ENCODE measurements around the gene FYTTD1.
A peak's percentile ranks its signal among the peaks of the same experiment; 100 is the strongest.
"Not testable (repeated sequence)": the region's sequence is repeated elsewhere in the genome, so short reads cannot be mapped to it uniquely, and the experiment has no call there.

Gene FYTTD1

GRCh38 chr3:197749601-197750395 lies at the start of gene FYTTD1:
FYTTD1 (plus strand) TSS chr3:197749883; CDS start chr3:197749972, 89 bp downstream.
- H3K27ac ChIP-seq, result peak within 1 kb of the TSS; percentile 87
- peak; percentile 74 for TF ChIP-seq CTCF (IDR thresholded peaks at IDR 0.05)
- TF ChIP-seq ZFX (IDR thresholded peaks at IDR 0.05; ENCODE audit: borderline replicate concordance), result no peak

GRCh38 chr3:197700095-197700494 lies 49.6 kb upstream of the FYTTD1 start:
- TF ChIP-seq ZFX (IDR thresholded peaks at IDR 0.05; ENCODE audit: borderline replicate concordance), result no peak
- TF ChIP-seq CTCF (IDR thresholded peaks at IDR 0.05), result no peak
- no peak overlapping the region for H3K27ac ChIP-seq

GRCh38 chr3:197701841-197702240 lies 47.8 kb upstream of the FYTTD1 start:
- H3K27ac ChIP-seq, result no peak overlapping the region
- no peak for TF ChIP-seq ZFX (IDR thresholded peaks at IDR 0.05; ENCODE audit: borderline replicate concordance)
- TF ChIP-seq CTCF (IDR thresholded peaks at IDR 0.05), result no peak

GRCh38 chr3:197706658-197707057 lies 43.0 kb upstream of the FYTTD1 start:
- no peak overlapping the region for H3K27ac ChIP-seq
- no peak for TF ChIP-seq CTCF (IDR thresholded peaks at IDR 0.05)

- no peak for TF ChIP-seq ZFX (IDR thresholded peaks at IDR 0.05; ENCODE audit: borderline replicate concordance)
- TF ChIP-seq CTCF (IDR thresholded peaks at IDR 0.05), result no peak
- H3K27ac ChIP-seq, result no peak overlapping the region
Measured at GRCh38 chr3:197709135-197709534, 40.5 kb upstream of the FYTTD1 start.

- H3K27ac ChIP-seq, result not testable (repeated sequence)
Measured at GRCh38 chr3:197710965-197711364, 38.7 kb upstream of the FYTTD1 start.

- no peak overlapping the region for H3K27ac ChIP-seq
Measured at GRCh38 chr3:197711973-197712707, 37.5 kb upstream of the FYTTD1 start.

More at GRCh38 chr3:197711973-197712707, 37.5 kb upstream of the FYTTD1 start:
- TF ChIP-seq ZFX (IDR thresholded peaks at IDR 0.05; ENCODE audit: borderline replicate concordance) (no peak), CTCF (IDR thresholded peaks at IDR 0.05) (no peak)
